NCI-H1048 (cell line): ENCODE results near the gene BAIAP2L2.
"Not testable (repeated sequence)": the region's sequence is repeated elsewhere in the genome, so short reads cannot be mapped to it uniquely, and the experiment has no call there.

Experiments used
- DNase-seq: peaks from one replicate; lab custom pipeline; 2025; lab: John Stamatoyannopoulos, UW

The BAIAP2L2 gene

GRCh38 chr22:38080850-38081635, 29.4 kb downstream of the BAIAP2L2 start:
- DNase-seq = no peak

GRCh38 chr22:38080474-38080849, 30.0 kb downstream of the BAIAP2L2 start:
- DNase-seq = no peak

DNA sequence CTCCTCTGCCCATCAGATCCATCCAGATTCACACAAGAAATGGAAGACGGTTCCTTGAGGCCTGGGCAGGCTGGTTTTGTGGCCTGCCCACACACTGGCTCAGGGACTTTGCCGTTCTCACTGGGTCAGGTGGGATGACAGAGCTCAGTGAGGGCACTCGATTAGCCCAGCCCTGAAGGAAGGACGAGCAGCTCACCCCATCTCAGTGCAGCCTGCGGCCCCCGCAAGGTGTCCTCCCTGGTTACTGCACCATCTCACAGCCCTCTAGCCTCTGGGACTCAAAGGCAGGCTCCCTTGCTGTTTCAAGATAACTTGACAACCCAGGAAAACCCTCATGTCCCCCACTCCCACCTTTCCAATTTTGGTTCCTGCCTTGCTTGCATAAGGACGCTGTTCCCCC, 30.7 kb downstream of the BAIAP2L2 start:
- DNase-seq = no peak

DNA sequence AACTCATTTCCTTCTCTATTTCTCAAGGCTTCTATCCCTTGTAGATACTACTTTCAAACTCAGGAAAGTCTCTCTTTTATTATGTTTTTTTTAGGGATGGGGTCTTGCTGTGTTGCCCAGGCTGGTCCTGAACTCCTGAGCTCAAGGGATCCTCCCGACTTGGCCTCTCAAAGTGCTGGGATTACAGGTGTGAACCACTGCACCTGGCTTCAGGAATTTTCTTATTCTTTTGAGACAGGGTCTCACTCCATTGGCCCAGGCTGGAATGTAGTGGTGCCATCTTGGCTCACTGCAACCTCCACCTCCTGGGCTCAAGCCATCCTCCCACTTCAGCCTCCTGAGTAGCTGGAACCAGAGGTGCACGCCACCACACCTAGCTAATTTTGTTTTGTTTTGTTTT, 31.3 kb downstream of the BAIAP2L2 start:
- not testable (repeated sequence) for DNase-seq

- no peak for DNase-seq
Observed at GRCh38 chr22:38078046-38078840, 32.2 kb downstream of the BAIAP2L2 start.

DNA sequence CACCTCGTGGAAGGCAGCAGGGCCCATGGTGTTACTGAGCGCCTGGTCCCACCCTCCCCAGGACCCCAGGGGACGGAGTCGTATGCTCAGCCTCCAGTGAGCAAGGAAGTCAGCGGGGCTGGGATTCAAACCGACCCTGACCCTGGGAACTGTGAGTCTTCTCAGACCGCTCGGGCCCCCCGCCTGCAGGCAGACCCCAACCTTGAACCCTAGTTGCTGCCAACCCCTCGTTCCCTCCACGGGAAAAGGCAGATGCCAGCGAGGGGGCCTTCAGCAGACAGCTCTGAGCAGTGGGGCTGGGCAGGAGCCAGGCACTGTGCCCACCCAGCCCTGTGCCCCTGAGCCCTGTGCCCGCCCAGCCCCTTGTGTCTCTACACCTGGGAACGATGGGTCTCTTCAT, 32.9 kb downstream of the BAIAP2L2 start:
- DNase-seq = no peak

DNA sequence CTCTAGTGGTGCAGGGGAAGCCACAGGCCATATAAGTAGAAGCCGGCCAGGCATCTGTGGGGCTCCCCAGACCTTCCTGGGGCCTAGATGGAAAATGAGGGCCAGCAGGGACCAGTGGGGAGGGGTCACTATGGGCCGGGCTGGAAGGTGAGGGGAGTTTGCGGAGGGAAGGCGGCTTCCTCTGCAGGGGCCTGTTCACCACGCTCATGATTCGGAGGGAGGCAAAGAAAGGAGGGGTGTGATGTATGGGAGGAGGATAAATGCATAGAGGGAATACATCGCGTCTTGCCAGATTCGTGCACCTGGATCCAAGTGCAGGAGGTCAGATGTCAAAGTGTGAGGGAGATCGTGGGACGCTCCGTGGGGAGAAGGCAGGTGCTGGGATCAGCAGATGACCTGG, 33.4 kb downstream of the BAIAP2L2 start:
- no peak for DNase-seq

- no peak for DNase-seq
Observed at GRCh38 chr22:38075961-38076360, 34.5 kb downstream of the BAIAP2L2 start.

- no peak for DNase-seq
Observed at GRCh38 chr22:38075105-38075825, 35.2 kb downstream of the BAIAP2L2 start.

DNA sequence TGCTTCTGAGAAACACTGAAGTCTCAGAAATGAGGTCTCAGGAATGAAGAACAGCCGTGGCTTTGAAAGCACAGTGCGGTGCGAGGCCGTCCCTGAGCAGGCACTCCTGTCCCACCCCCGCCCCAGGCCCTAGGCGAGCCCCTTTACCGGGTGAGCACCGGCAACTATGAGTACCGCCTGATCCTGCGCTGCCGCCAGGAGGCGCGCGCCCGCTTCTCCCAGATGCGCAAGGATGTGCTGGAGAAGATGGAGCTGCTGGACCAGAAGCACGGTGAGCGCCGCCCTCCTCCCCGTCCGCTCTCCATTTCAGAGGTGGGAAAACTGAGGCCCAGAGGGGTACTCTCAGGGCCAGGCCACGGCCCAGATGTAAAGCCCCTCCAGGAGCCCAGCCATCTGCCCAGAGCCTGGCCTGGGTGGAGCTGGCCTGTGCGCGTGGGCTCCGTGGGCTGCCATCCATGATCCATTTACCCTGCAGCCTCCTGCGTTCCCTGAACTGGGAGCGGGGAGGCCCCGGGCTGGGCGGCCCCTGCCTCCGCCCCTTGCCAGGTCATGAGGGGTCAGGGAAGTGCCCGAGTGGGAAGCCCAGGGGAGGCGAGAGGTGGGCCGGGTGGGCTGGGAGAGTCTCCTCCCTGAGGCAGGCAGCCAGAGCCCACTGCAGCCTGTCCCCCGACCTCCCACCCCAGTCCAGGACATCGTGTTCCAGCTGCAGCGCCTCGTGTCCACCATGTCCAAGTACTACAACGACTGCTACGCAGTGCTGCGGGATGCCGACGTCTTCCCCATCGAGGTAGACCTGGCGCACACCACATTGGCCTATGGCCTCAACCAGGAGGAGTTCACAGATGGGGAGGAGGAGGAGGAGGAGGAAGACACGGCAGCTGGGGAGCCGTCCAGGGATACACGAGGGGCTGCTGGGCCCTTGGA, 36.0 kb downstream of the BAIAP2L2 start:
- no peak for DNase-seq

DNA sequence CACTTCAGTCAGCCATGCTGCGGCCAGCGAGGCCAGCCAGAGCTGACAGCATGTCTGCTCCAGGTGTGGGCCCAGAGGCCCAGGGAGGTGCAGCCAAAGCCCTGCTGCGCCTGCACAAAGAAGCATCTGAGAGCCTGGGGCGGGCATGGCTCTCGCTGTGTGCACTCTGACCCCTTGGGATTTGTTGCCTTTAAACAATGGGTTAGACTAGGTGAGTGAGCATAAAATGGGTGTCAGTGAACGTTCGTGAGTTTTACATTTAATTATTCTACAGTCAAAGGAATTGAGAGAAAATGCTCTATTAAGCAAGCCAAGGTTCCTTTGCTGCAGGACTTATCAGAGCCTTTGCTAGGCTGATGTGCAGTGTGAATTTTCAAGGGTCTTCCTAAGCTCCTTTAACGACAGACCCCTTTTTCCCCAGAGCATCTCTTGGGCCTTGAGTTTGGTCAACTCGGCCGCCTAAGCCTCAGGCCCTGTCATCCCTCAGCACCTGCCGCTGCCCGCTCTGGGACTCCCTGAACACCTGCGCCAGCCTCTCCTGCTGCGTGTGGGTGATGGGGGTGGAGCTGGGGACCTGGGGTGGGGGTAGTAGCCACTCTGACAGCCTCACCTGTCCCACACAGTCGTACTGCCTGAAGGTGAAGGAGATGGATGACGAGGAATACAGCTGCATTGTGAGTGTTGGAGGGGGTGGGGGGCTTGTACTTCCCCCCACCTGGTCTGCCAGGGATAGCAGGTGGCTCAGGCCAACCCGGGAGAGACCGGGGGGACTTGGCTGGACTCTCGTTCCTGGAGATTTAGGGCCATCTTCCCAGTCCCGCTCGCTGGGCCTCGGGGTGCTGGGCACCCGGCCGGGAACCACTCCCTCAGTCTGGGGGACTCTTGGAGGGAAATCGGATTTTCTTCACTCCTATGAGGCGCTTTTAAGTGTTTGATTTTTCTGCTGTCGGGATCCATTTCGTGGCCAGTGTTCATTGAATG, 37.0 kb downstream of the BAIAP2L2 start:
- DNase-seq = no peak

DNA sequence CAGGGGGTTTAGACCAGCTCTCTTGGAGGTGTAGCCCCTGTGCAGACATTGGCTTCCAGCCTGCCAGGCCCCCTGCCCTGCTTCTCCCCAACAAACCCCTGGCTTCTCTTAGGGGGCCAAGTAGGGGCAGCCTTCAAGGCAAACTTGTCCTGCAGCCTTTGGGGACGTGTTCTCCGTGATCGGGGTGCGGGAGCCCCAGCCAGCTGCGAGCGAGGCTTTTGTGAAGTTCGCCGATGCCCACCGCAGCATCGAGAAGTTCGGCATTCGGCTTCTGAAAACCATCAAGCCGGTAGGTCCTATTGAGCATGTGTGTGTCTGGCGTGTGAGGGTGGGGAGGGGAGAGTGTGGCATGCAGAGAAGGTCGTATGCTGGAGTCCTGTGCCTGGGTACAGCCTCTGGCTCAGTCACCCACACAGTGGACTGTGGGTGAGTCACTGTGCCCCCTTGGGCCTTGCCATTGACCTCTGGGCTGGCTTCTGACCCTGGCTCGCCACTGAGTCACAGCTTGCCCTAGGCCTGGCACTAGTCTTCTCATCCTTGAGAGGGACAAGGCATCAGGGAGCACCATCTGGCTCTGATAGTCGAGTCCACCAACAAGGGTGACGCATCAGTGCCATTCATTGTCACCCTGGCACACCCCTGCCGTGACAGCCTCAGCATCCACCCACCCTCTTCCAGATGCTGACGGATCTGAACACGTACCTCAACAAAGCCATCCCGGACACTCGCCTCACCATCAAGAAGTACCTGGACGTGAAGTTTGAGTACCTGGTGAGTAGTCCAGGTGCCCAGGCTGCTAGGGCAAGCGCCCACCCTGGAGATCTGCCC, 37.9 kb downstream of the BAIAP2L2 start:
- DNase-seq = no peak

DNA sequence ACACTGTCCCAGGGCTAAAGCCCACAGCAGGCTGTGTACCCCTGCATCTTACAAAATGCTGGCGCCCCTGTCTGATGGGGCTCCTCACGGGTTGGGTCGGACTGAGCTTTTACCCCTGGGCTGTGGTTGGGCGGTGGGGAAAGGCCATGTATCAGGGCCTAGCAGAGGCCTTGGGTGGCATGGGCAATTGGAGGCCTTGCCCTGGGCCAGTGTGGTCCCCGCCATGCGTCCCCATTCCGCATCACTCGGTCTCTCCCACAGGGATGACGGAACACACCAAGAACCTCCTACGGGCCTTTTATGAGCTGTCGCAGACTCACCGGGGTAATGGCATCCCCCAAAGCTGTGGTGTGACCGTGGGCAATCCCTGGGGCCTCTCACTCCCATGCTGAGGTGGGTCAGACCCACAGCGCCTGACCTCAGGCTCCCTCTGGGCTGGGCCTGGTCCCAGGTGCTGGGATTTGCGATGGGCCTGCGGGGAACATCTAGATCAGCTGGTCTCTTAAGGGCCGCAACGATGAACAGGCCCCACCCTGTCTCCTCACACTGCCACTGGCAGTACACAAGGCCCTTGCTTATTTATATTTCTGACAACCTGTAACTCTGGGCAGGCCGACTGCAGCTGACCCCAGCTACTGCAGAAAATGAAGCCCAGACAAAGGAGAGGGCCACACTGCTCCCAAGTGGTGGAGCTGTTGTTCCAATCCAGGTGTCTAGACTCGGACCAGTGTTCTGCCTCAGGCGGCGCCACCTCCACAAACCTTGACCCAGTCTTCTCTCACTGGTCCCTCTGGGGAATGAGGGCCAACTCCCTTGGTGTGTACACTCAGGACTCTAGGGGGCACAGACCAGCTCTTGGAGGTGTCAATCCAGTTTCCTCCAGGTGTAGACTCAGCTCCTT, 38.8 kb downstream of the BAIAP2L2 start:
- DNase-seq = no peak

DNA sequence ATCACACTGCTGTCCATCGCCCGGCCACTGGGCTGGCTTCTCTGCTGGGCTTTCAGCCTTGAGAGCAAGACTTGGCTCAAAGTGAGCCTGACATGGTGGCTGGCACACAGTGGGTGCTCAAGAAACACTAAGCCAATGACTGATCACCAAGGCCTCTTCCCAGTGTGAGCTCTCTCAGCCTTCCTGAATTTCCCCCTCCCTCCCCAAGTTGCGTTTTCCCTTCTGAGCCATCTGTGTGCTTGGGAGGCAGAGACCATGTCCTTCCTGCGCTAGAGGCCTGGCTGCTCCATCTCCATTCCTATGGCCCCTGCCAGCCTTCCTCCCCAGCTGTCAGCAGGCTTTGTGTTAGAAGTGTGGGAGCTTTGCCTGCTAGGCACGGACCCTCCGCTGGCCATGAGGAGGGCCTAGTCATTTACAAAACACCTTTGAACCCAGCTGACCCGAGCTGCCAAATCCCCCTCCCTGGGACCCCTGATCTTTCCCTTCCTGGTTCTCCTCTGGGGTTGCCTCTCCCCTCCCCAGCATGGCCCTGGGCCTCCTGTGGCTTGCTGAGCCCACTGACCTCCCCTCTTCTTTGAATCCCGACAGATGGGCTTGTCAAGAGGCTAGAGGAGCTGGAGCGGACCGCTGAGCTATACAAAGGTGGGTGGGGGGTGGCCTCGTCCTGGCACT, 40.1 kb downstream of the BAIAP2L2 start:
- DNase-seq = no peak

- no peak for DNase-seq
Observed at GRCh38 chr22:38069372-38070249, 40.9 kb downstream of the BAIAP2L2 start.

- no peak for DNase-seq
Observed at GRCh38 chr22:38068641-38069371, 41.7 kb downstream of the BAIAP2L2 start.
